Transverse colon (tissue), 4 donors: ENCODE measurements around the gene CRABP1.

Experiments used
- POLR2AphosphoS5 ChIP-seq, 3 donors: sonication (generic); formaldehyde crosslinking; IDR thresholded peaks; one replicate each; pipeline ENCODE4 v1.6.1; 2016; ENCODE audit warnings: antibody characterized with exemption in 3 of 3
- TF ChIP-seq, protein P1 (sequence below), 5 experiments: fragments of 200-600 bp in 3 of 5; fragments of 450-650 bp in 2 of 5; sonication (generic) in 3 of 5; IDR thresholded peaks; 1 replicate in 2 of 5; 2 replicates in 3 of 5; pipeline ENCODE4 v1.5.1; 2016 to 2017; ENCODE audit warnings: antibody characterized with exemption in 5 of 5, inconsistent platforms in 3 of 5, mild to moderate bottlenecking in 2 of 5, moderate library complexity in 1 of 5

- TF ChIP-seq, protein P1, sequence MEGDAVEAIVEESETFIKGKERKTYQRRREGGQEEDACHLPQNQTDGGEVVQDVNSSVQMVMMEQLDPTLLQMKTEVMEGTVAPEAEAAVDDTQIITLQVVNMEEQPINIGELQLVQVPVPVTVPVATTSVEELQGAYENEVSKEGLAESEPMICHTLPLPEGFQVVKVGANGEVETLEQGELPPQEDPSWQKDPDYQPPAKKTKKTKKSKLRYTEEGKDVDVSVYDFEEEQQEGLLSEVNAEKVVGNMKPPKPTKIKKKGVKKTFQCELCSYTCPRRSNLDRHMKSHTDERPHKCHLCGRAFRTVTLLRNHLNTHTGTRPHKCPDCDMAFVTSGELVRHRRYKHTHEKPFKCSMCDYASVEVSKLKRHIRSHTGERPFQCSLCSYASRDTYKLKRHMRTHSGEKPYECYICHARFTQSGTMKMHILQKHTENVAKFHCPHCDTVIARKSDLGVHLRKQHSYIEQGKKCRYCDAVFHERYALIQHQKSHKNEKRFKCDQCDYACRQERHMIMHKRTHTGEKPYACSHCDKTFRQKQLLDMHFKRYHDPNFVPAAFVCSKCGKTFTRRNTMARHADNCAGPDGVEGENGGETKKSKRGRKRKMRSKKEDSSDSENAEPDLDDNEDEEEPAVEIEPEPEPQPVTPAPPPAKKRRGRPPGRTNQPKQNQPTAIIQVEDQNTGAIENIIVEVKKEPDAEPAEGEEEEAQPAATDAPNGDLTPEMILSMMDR (IDR thresholded peaks at IDR 0.05) = no peak
- TF ChIP-seq POLR2AphosphoS5 (IDR thresholded peaks at IDR 0.05) = no peak
Observed at GRCh38 chr15:78341057-78341987, 1.2 kb downstream of the CRABP1 start.
